GM08714 (cell line): Measurements from ENCODE around the gene BOD1L2.

ENCODE experiments used
- H3K4me3 ChIP-seq: fragments of 200-500 bp; sonication (Bioruptor generic); 2 replicates; pipeline ENCODE4 v1.5.1; 2014; ENCODE audit warnings: mild to moderate bottlenecking, low read length, inconsistent platforms
- ZNF274 ChIP-seq: IDR thresholded peaks from 2 replicates; pipeline ENCODE4 v1.6.1; 2012; ENCODE audit warnings: mild to moderate bottlenecking, low read depth, low read length

The BOD1L2 gene

DNA sequence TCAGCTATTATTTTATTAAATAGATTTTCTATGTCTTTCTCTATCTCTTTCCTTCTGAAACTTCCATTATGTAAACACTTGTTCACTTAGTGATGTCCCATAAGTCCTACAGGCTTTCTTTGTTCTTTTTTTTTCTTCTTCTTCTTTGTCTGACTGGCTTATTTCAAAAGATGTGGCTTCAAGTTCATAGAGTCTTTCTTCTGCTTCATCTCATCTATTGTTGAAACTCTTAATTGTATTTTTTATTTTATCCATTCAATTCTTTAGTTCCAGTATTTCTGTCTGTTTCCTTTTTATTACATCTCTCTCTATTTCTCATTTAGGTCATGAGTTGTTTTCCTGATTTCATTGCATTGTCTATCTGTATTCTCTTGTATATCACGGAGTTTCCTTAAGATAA is 38.5 kb downstream of the BOD1L2 start:
- TF ChIP-seq ZNF274, result no peak
- no peak overlapping the region for H3K4me3 ChIP-seq

DNA sequence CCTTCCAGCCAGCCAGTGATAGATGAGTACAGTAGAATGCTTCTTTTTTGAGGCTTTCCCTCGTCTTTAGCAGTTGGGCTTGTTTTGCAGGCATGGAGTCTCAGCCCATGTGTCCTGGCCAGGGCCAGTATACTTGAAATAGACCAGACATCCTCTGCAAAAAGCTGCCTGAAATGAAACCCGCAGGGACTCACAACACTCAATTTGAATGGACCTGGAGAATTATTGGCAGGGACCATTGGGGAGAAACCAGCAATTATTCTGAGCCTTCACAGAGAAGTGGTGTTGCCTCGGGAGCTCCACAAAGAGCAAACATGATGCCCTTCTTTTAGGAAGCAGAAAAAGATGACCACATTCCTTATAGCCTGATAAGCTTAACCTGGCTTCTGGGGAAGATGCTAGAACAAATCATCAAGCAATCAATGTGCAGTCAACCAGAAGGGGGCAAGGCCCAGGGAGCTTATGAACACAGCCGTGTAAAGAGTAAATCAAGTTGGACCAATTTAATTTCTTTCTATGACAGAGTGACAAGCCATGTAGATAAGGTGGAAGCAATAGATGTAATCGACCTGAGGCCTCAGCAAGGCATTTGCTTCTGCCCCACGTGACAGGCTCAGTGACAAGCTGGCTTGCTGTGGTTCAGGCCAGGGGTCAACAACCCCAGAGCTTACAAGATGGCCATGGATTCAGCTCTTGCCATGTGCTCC is 42.1 kb downstream of the BOD1L2 start:
- H3K4me3 ChIP-seq, result no peak overlapping the region
- TF ChIP-seq ZNF274, result no peak

DNA sequence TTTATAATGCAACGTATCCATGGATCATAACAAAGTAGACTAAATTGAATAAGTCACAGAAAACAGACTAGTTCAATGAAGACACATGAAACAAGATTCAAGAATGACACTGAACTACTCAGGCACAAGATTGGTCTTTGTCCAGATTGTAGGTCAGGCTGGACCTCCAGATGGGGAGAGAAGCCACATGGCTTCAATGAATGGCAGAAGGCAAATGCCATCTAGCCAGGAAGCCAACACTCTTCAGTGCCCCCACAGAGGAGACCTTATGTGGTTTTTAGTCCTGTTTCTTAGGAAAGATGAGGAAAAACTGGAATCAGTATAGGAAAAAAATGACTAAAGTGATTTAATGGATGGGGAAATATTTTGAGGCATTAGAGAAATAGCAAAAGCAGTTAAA is 43.1 kb downstream of the BOD1L2 start:
- no peak for TF ChIP-seq ZNF274
- no peak overlapping the region for H3K4me3 ChIP-seq

DNA sequence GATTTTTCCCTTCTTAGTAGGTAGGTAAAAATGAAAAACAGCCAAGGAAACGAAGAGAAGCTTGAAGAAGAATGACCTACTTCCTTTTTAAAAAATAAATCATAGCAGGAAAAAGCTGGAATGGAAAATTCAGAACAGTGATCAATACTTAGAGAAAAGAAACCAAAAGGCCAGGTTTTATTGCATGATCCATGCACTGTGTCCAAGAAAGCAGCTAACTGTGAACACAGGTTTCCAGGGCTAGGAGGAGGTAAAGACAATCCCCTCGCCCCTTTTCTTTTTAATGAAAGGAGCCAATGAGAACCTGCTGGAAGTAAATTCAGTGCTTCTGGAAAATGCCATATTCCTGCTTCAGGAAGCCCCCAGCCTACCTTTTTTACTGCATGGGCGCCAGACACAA is 47.2 kb downstream of the BOD1L2 start:
- no peak for TF ChIP-seq ZNF274

DNA sequence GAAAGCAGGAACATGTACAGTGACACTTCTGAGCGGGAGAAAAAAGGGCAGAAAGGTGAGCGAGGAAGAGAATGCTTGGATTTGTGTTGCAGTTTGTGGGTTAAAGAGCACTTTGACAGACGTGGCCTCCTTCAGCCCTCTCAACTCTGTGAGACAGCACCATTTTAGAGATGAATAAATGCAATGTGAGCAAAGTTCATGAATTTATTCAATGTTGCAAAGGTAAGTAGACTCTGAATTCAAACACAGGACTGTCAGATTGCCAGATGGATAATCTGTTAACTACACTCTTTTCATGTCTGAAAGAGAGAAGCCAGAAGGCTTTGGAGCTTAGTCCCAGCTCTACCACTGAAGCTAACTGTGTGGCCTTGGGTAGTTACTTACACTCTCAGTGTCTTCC is 47.7 kb downstream of the BOD1L2 start:
- no peak for TF ChIP-seq ZNF274
- no peak overlapping the region for H3K4me3 ChIP-seq

More for the DNA sequence above, 47.2 kb downstream of the BOD1L2 start:
- no peak overlapping the region for H3K4me3 ChIP-seq

DNA sequence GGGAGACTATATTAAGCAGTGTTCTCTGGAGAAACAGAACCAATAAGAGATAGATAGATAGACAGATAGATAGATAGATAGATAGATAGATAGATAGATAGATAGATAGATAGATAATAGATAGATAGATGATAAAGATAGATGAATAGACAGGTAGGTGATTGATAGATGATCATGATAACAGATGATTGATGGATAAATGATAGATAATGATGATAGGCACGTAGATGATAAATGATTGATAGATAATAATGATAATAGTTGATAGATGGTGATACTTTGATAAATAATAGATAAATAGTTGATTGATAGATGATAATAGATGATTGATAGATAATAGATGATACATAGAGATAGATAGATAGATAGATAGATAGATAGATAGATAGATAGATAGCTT is 48.5 kb downstream of the BOD1L2 start:
- TF ChIP-seq ZNF274, result no peak
- no peak overlapping the region for H3K4me3 ChIP-seq

DNA sequence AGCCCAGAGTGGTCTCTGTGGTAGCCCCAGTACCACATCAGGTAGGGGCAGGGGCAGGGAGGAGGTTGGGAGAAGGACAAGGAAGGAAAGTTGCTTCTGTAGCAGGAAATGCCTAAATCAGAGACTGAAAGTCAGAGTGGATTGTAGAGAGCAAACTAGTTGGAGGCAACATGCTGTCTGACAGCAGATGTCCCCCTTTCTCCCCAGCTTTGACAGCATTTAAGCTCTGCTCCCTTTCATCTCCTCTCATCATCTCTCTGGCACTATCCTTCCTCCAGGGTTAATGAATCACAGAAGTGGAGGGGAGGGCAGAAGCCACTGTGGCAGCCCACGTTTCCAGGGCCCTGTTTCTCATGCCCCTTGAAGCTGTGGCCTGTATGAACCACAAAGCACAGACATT is 50.4 kb downstream of the BOD1L2 start:
- no peak for TF ChIP-seq ZNF274
- H3K4me3 ChIP-seq, result no peak overlapping the region

DNA sequence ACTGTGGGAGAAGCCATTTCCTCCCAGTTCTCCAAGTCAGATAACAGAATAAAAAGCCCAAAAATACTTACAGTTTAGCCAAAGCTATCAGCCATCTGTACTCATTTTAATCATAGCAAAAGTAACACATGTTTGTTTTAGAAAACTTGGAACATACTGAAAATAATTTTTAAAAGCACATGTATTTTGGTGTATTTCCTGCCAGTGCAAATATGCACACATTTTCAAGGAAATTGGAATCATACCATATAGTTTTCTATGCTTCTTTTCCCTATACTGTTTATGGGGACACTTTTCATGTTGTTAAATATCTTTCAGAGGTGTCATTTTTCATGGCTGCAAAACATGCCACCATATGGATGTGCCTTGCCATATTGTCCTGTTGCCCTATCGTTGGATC is 51.2 kb downstream of the BOD1L2 start:
- TF ChIP-seq ZNF274, result no peak

More for the DNA sequence above, 51.2 kb downstream of the BOD1L2 start:
- H3K4me3 ChIP-seq, result no peak overlapping the region
